ENCODE data around the gene PGAP6. TPM values are rescaled to one million over a fixed set of nuclear protein-coding genes. Genes with fewer than 3 reads are reported as not detected.

PGAP6 gene
- total and polyA plus RNA-seq, 2 of the 4 experiments (the other 2 are of a cell fraction): 49.1 to 124 TPM

GRCh38 chr16:379961-380761, 1.6 kb downstream of the PGAP6 start:
- 60% methylated on average over 1 of the region's 27 CpGs; no CpG with 5 or more reads in 1 of the 2 experiments for WGBS, 2 experiments (ENCODE audit: extremely low coverage in 2 of 2, insufficient read length in 1 of 2)
- intact Hi-C loops (cut with micrococcal nuclease): no loop called here
- TF ChIP-seq MAZ (IDR thresholded peaks at IDR 0.05; ENCODE audit: borderline replicate concordance, low read depth, low read length): no peak
- TF ChIP-seq SMC3 (IDR thresholded peaks at IDR 0.05; ENCODE audit: low read depth, low read length): no peak
- TF ChIP-seq, protein P1, sequence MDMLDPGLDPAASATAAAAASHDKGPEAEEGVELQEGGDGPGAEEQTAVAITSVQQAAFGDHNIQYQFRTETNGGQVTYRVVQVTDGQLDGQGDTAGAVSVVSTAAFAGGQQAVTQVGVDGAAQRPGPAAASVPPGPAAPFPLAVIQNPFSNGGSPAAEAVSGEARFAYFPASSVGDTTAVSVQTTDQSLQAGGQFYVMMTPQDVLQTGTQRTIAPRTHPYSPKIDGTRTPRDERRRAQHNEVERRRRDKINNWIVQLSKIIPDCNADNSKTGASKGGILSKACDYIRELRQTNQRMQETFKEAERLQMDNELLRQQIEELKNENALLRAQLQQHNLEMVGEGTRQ (IDR thresholded peaks at IDR 0.05; ENCODE audit: low read depth, low read length): no peak
- no peak for TF ChIP-seq MAFK (IDR thresholded peaks at IDR 0.05; ENCODE audit: low read depth, low read length)
- no peak for TF ChIP-seq CHD1 (IDR thresholded peaks at IDR 0.05; ENCODE audit: low read depth, low read length)
- TF ChIP-seq, protein P2, sequence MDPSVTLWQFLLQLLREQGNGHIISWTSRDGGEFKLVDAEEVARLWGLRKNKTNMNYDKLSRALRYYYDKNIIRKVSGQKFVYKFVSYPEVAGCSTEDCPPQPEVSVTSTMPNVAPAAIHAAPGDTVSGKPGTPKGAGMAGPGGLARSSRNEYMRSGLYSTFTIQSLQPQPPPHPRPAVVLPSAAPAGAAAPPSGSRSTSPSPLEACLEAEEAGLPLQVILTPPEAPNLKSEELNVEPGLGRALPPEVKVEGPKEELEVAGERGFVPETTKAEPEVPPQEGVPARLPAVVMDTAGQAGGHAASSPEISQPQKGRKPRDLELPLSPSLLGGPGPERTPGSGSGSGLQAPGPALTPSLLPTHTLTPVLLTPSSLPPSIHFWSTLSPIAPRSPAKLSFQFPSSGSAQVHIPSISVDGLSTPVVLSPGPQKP (IDR thresholded peaks at IDR 0.05; ENCODE audit: borderline replicate concordance, low read depth, low read length): no peak
- TF ChIP-seq RCOR1 (IDR thresholded peaks at IDR 0.05; ENCODE audit: insufficient replicate concordance, low read length): no peak
- no peak for TF ChIP-seq CEBPB (IDR thresholded peaks at IDR 0.05; ENCODE audit: low read depth, low read length)
- TF ChIP-seq FOS (IDR thresholded peaks at IDR 0.05; ENCODE audit: low read depth, low read length): no peak
- TF ChIP-seq MXI1 (IDR thresholded peaks at IDR 0.05; ENCODE audit: borderline replicate concordance, low read depth, low read length): no peak
- no peak for TF ChIP-seq BHLHE40 (IDR thresholded peaks at IDR 0.05; ENCODE audit: low read depth, low read length)
- TF ChIP-seq CTCF (conservative IDR thresholded peaks at IDR 0.05; ENCODE audit: low read depth, low read length): no peak
- TF ChIP-seq RAD21 (IDR thresholded peaks at IDR 0.05; ENCODE audit: low read length): no peak
- TF ChIP-seq RFX5 (IDR thresholded peaks at IDR 0.05; ENCODE audit: low read depth, low read length): no peak

More at GRCh38 chr16:379961-380761, 1.6 kb downstream of the PGAP6 start:
- ChIA-PET CTCF (no interaction called here), POLR2A (ENCODE audit: unreplicated experiment) (interaction anchor here (0.6 kb wide), 1 partner anchor 13 kb away, joined by 5 read pairs; no protein-coding TSS in a partner anchor)
- DNase-seq (no peak), ATAC-seq (ENCODE audit: low read depth) (no peak)
- Histone ChIP-seq H3K9me1 (ENCODE audit: insufficient read depth, low read length) (no peaks in the 10 kb centered on the region), H3K27ac (ENCODE audit: insufficient read depth, low read length) (no peak overlapping the region; the same call in 1 of the 2 replicates), H3K14ac (replicated peaks; ENCODE audit: low read depth, low read length) (no peak overlapping the region), H3K4ac (ENCODE audit: low read depth, low read length) (no peak overlapping the region), H3K36me3 (ENCODE audit: control insufficient read depth, insufficient read depth, low read length) (peaks cover 19% of the 10 kb centered on the region), H3K9ac (ENCODE audit: low read depth, low read length) (peak overlapping the region; percentile 91; the same call in 1 of the 2 replicates), H2BK120ac (ENCODE audit: low read depth, low read length) (no peak overlapping the region), H2BK20ac (ENCODE audit: low read depth, low read length) (no peak overlapping the region), H2AK9ac (replicated peaks; ENCODE audit: low read depth, low read length, poor library complexity) (no peak overlapping the region), H3K56ac (ENCODE audit: extremely low read depth, insufficient read depth, low read length) (no peak overlapping the region), H4K20me1 (ENCODE audit: insufficient read depth, low read length) (peaks cover 16% of the 10 kb centered on the region), H3K9me3 (ENCODE audit: control insufficient read depth, insufficient read depth, low read length) (no peaks in the 10 kb centered on the region), H2BK15ac (ENCODE audit: low read depth, low read length) (no peak overlapping the region), H2AK5ac (ENCODE audit: low read depth, low read length) (no peak overlapping the region), H3K79me1 (ENCODE audit: low read depth in 1 of 2, low read length in 2 of 2) (peaks cover 13 to 29% of the 10 kb centered on the region in 2 experiments; a peak in 3 of 4 replicates), H3K4me3 (ENCODE audit: insufficient read depth, low read depth, low read length) (peak overlapping the region; percentile 88; the same call in 1 of the 2 replicates), H3K27me3 (ENCODE audit: control insufficient read depth, insufficient read depth, low read length) (no peaks in the 10 kb centered on the region), H2AFZ (replicated peaks; ENCODE audit: low read length, poor library complexity) (no peak overlapping the region), H4K8ac (ENCODE audit: low read depth in 2 of 2, low read length in 2 of 2) (no peak overlapping the region), H3K18ac (ENCODE audit: low read depth, low read length) (no peak overlapping the region), H3K23ac (ENCODE audit: low read depth, low read length) (peak overlapping the region; percentile 42; the same call in 1 of the 2 replicates), H3K4me1 (ENCODE audit: control insufficient read depth, insufficient read depth, low read length) (peaks cover 2% of the 10 kb centered on the region; the same call in 1 of the 2 replicates), H3K4me2 (ENCODE audit: low read depth, low read length) (peak overlapping the region; percentile 95; the same call in 1 of the 2 replicates), H4K91ac (ENCODE audit: insufficient read depth, low read depth, low read length) (no peak overlapping the region), H4K5ac (ENCODE audit: low read depth, low read length) (no peak overlapping the region), H2BK5ac (ENCODE audit: low read depth, low read length, poor library complexity, severe bottlenecking) (no peak overlapping the region)
- BruUV-seq (replicated peaks): no TSS peak
- in situ Hi-C loops (cut with MboI; ENCODE audit: low sequenced_read_pairs): no loop called here
- dilution Hi-C loops (cut with HindIII; ENCODE audit: low sequenced_read_pairs, unreplicated experiment): no loop called here
